Fibroblast of skin of scalp (primary cell): ENCODE measurements around the gene FCRL5.

Source experiments
- DNase-seq: peaks from one replicate; pipeline ENCODE4 v3.0.0-alpha.2; 2013

FCRL5 gene

GRCh38 chr1:157523774-157524493, 28.4 kb downstream of the FCRL5 start:
- no peak for DNase-seq

GRCh38 chr1:157521056-157521455, 31.3 kb downstream of the FCRL5 start:
- no peak for DNase-seq

GRCh38 chr1:157520386-157520935, 31.9 kb downstream of the FCRL5 start:
- no peak for DNase-seq

- DNase-seq, result no peak
Observed at GRCh38 chr1:157519451-157519850, 32.9 kb downstream of the FCRL5 start.

- DNase-seq, result no peak
Observed at GRCh38 chr1:157517016-157517415, 35.3 kb downstream of the FCRL5 start.

- DNase-seq, result no peak
Observed at GRCh38 chr1:157515709-157516108, 36.6 kb downstream of the FCRL5 start.

- no peak for DNase-seq
Observed at GRCh38 chr1:157515141-157515540, 37.2 kb downstream of the FCRL5 start.

- DNase-seq, result no peak
Observed at GRCh38 chr1:157512036-157512969, 40.0 kb downstream of the FCRL5 start.

- no peak for DNase-seq
Observed at GRCh38 chr1:157509546-157510232, 42.6 kb downstream of the FCRL5 start.

GRCh38 chr1:157505481-157506272, 46.6 kb downstream of the FCRL5 start:
- peak; percentile 62 for DNase-seq

- no peak for DNase-seq
Observed at GRCh38 chr1:157504646-157505045, 47.7 kb downstream of the FCRL5 start.

GRCh38 chr1:157499521-157499920, 52.8 kb downstream of the FCRL5 start:
- no peak for DNase-seq

GRCh38 chr1:157498736-157499090, 53.6 kb downstream of the FCRL5 start:
- no peak for DNase-seq

GRCh38 chr1:157497987-157498735, 54.2 kb downstream of the FCRL5 start:
- no peak for DNase-seq

GRCh38 chr1:157497284-157497683, 55.0 kb downstream of the FCRL5 start:
- no peak for DNase-seq

- DNase-seq, result peak; percentile 47
Observed at GRCh38 chr1:157496121-157496526, 56.2 kb downstream of the FCRL5 start.

- DNase-seq, result no peak
Observed at GRCh38 chr1:157495285-157495684, 57.0 kb downstream of the FCRL5 start.

- DNase-seq, result no peak
Observed at GRCh38 chr1:157494093-157494492, 58.2 kb downstream of the FCRL5 start.

GRCh38 chr1:157490467-157491165, 61.7 kb downstream of the FCRL5 start:
- DNase-seq, result peak; percentile 64

- DNase-seq, result no peak
Observed at GRCh38 chr1:157488156-157488555, 64.2 kb downstream of the FCRL5 start.

GRCh38 chr1:157487504-157487903, 64.8 kb downstream of the FCRL5 start:
- DNase-seq, result no peak
